ENCODE data around the gene NLN.
A peak's percentile ranks its signal among the peaks of the same experiment; 100 is the strongest.

The NLN gene

DNA sequence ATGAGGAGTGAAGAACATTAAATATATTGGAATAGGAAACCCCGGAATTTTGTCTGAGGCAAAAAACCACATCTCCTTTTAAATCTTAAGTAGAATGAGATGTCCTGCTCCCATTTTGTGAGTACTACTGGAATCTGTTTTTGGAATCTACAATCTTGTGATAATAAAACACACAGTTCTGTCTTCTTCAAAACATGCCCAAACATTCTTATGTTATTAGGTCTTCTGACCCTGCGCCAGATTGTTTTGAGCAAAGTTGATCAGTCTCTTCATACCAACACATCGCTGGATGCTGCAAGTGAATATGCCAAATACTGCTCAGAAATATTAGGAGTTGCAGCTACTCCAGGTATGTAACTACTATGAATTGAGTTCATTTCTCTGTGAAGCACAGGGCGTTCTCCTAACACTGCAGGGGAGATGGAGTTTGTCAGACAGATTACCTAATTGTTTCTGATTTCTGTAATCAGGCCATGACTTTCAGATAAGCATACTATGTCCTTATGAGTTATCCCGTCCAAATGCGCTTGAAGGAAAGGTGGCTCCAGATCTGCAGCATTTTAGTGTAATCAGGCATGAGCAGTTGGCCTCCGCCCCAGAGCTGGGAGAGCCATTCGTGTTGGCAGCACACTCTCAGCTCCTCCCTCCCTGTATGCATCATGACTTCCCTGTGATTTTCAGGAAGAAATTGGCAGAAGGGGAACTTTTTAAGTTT lies 88.0 kb downstream of the NLN start:
- DNase-seq (ENCODE audit: low spot score): no peak

DNA sequence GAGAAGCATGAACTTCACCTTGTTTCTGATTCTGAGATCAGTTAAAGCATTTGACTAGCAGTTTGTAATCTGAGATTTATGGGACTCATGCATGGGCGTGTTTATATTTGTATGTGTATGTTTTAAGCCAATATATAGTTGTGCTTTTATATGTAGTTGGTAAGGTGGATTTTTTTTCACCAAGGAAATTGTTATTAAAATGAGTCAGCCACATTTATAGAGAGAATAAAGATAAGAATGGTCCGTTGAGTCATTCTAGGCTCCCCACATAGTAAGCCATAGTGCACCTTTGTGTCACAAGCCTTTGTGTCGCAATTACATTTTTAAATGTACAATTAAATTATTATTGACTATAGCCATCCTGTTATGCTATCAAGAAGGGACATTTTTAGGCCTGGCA lies 89.0 kb downstream of the NLN start:
- no peak for DNase-seq (ENCODE audit: low spot score)

DNA sequence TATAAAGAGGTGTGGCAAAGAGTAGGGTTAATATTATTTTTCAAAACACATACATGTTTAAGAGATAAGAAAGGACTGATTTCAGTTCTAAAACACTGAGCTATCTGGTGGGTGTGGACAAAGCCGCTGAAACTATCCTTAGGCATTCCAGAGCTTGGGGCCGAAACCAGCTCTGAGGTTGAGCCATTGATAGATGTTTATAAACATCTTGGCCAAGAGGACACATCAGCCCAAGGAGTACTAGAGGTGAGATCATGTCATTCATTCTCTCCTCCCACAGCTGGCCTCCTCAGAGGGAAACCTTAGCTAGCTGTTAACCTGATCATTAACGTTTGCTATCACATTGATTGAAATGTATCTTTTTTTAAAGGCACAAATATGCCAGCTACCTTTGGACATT lies 89.9 kb downstream of the NLN start:
- DNase-seq (ENCODE audit: low spot score): no peak

DNA sequence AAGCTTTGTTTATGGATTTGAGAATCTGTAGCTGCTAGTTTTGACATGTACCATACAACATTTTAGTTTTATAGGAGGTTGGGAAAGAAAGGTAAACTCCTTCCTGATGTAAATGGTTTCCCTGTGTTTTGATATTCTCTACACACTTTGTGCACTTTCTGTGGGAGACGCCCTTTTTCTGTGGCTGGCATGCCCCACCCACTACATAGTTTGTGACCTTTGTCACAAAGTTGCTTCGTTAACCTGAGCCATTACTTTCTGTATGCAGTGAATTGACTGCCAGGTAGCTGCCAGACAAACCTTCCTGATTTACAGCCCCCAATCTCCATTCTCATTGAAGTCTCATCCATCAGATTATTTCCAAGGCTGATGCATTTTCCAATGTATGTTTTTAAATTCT lies 90.6 kb downstream of the NLN start:
- peak; percentile 15 for DNase-seq (ENCODE audit: low spot score)

DNA sequence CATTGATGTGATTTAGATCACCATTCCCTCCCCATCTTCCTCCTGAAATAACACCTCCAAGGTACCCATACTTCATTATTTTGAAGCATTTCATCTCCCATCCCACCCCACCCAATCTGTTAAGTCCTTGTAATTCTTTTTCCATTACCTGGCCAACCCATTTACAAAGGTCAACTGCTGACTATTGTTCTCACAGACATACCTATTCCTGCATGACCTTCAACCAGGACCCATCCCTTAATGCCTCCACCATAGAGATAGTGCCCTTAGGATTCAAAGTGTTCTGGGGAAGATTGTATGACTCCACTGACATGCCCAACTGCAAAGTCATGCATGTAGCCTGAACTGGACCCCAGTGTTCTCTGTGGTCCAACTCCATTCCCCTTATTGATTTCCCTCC lies 91.2 kb downstream of the NLN start:
- no peak for DNase-seq (ENCODE audit: low spot score)

DNA sequence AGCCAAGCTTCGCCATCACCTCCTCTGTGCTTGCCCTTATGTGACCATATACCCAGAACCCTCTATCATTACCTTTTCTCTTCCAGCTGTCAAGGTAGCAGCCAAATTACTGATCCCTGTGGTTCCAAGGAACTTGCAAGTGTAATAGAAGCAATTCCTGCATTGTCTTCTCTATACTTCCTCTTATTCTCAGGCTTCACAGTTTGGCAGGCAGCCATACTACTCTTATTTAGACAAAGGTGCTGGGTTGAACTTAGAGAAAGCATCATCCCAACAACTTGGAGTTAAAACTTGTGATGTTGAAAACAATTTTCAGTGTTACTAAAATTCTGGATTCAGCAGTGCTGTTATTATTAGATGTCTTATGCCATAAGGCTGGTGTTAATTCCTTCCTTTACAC lies 93.2 kb downstream of the NLN start:
- no peak for DNase-seq (ENCODE audit: low spot score)

DNA sequence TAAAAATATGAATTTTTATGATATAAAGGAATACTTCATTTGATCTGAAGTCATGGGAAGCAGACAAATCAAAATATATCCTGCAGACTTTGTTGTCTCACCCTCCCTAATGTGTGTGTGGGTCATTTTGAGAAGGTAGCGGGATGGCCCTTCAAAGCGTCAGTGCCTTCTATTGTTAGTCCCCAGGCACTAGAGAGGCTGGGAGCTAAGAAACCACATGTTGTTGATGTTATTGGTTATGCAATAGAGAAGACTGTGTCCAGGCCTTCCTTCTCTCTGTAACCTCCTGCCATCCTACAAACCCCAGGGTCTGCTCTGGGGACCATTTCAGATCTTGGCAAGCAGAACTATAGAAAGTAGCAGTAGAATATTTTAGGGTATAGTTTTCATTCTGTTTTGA lies 94.7 kb downstream of the NLN start:
- no peak for DNase-seq (ENCODE audit: low spot score)

DNA sequence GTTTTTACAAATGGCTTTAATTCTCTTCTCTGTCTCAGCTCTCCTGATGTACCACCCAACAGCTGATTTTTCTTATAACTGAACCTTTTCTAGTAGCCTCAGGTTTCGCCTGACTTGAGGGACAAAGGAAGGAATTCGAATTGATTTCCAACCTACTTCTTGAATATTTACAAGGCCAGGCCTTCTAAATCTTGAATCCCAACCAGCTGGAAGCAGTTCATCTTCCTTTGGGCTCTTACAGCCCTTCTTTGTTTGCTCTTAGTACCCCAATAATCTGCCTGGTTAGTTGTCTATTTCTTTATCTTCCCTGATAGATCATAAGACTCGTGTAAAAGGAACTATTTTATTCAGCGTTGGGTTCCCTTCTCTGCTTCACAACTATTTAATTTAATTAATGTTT lies 95.9 kb downstream of the NLN start:
- DNase-seq (ENCODE audit: low spot score): no peak

DNA sequence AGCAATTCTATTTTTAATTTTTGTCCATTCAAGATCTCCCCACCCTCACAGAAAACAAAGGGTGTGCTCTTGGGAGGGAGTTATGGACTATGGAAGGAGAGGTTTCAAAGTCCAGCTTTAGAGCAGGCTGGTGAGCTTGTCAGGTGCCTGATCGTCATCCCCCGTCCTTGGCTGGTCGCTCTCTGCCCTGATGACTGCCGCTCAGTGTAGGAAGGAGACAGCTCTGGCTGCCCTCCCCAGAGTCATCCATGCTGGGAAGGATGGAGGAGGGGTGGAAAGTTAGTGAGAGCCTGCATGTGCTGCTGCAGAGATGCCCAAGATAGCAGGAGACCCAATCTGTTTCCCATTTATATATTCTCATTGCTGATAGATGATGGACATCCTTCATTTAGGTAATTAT lies 96.6 kb downstream of the NLN start:
- peak; percentile 8 for DNase-seq (ENCODE audit: low spot score)

DNA sequence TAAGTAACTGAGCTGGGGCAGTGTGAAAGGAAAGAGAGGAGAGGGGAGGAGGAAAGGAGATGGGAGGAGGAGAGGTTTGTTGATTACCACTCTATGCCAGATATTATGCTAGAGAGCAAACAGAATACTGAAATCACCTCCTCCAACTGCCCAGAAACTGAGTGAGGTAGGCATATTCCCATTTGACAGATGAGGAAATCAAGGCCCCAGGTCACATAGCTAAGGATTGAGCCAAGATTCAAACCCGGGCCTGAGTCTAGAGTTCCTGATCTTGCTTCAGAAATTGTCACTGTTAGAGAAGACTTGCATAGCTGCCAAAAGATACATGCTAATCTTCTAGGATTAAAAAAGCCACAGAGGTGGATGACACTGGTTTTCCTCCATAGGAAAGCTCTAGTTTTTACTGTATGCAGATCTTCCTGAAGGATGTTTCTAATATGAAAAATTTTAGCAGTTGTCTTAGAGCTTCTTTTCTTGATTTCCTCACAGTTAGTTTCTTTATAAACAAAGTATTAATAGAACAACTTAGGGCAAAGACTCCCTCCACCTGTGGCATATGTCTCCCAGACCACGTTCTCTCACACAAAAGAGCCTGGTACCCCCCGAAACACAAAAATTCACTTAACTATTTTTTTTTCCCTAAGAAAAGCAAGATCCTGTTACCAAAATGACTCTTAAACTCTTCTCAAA lies 97.4 kb downstream of the NLN start:
- no peak for DNase-seq (ENCODE audit: low spot score)

DNA sequence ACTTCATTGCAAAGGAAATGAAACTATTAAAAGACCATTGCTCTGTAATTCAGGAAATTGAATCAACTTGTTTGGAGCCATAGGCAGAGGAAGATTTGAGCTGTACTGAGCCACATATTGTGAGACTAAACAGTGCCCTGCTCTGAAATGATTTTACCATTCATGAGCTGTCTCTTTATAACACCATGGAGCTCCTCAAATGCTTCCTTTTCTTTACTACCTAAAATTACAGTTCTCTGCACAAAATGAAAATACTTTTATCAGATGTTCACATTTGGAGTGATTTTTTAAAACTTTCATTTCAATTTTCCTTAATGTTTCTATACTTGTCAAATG lies 97.9 kb downstream of the NLN start:
- no peak for DNase-seq (ENCODE audit: low spot score)

DNA sequence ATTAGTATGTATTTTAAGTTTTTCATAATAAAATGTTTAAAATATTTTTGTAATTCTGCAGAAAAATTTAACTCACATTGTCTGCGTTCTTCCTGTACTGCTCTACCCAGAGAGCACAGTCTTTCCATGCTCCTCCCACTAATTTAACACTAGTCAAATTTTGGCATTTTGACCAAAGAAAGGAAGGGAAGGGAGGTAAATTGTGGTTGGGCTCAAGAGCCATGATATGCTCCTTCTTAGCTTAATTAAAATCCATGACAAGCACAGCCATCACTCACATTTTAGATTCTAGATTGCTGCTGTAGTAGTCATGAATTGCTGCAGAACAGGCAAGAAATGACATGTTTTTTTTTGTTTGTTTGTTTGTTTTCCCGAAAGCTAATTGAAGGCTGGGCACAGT lies 98.4 kb downstream of the NLN start:
- no peak for DNase-seq (ENCODE audit: low spot score)

DNA sequence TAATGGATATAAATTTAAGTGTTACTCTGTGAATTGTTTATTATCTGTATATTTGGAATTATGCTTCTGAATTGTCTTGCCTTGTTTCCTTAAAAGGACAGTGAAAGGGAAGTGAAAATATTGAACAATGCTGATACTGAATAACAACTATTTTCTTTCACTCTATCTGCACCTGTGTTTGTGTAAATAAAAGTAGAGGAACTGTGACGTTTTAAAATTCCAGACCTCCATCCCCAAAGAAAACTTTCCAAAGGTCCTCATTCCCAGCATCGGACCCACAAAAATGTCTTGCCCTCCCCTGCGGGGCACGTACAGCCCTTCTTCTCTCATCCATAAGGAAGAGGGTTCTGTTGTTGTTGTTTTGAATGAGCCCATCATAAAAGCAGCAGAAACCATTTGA lies 100.0 kb downstream of the NLN start:
- DNase-seq (ENCODE audit: low spot score): no peak

DNA sequence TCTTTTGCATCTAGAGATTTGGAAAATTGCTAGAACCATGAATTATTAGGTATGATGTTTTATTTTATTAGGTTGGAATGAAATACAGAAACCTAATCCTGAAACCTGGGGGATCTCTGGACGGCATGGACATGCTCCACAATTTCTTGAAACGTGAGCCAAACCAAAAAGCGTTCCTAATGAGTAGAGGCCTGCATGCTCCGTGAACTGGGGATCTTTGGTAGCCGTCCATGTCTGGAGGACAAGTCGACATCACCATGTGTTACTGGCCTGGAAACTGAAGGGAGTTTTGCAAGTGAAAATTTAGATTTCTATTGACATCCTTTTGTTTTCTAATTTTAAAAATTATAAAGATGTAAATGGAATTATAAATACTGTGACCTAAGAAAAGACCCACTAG lies 100.7 kb downstream of the NLN start:
- no peak for DNase-seq (ENCODE audit: low spot score)

DNA sequence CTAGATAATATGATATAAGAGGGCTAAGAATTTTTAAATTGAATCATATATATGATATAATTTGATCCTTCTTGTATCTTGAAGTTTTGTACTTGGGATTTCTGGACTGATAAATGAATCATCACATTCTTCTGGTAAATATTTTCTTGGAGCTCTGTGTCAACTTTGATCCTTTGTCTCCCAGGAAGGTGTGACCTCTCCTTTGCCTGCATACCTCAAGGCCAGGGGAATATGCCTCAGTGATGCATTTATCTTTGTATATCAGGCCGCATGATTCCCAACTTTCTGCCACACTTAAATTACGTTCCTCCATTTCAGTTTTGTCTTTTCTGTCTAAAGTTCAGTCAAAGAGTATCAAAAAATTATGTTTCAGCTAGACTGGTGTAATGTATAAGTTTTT lies 101.2 kb downstream of the NLN start:
- no peak for DNase-seq (ENCODE audit: low spot score)

DNA sequence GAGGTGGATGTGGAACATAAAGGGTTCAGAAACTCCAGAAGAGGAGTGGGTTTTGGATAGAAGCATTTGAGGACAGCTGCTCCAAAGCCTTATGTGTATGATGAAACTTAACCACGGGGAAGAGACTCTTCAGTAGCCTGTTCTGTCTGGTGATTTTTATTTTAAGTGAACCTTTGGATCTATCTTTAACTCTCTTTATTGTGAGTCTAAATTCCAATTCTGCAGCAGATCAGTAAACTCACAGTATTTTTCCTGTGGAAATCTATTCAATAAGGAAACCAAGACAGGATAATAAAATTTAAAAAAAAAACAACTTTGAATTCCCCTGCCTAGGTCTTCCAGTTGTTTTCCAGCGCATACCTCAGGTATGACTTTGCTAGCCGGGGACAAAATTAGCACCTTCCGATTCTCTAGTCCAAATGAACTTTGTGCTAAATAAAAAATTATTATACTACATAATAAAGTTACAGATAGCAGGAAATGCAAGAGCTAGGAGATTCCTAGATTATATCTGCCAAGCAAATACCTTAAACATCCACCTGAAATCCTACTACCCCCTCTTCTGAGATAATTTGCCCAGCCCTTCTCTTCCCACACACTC lies 101.9 kb downstream of the NLN start:
- no peak for DNase-seq (ENCODE audit: low spot score)

DNA sequence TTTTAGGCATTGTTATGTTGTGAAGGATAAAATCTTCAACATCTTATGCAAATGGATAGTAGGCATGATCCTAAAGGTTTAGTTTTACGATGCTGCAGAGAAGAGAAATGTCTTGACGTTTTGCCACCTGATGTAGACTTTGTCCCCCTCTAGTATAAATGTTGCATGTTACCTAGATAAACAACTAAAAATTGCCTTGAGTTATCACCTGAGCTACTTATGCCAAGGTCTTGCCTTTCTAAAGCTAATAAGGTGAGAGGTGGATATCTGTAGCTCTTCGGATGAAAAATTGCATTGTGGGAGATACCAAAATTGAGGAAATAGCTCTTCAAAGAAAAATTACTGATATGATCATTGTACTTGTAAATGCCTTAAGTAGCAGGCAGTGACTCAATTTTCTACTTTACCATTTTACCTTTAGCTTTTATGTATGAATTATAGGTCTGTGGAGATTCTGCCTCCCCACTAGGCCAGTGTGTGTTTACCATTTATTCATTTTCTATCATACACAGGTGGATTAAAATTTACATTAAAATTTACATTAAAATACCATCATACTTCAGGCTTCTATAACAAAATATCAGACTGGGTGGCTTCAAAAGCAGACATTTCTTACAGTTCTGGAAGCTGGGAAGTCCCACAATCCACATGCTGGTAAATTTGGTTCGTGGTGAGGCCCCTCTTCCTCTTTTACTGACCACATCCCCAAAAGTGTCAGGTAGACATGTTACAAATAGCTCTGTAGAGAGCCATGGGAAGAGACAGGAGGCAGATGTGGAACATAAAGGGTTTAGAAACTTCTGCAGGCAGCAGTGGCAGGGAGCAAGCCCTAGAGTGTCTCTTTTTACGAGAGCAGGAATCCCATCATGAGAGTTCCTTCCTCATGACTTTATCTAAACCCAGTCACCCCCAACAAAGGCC lies 103.7 kb downstream of the NLN start:
- DNase-seq (ENCODE audit: low spot score): no peak

DNA sequence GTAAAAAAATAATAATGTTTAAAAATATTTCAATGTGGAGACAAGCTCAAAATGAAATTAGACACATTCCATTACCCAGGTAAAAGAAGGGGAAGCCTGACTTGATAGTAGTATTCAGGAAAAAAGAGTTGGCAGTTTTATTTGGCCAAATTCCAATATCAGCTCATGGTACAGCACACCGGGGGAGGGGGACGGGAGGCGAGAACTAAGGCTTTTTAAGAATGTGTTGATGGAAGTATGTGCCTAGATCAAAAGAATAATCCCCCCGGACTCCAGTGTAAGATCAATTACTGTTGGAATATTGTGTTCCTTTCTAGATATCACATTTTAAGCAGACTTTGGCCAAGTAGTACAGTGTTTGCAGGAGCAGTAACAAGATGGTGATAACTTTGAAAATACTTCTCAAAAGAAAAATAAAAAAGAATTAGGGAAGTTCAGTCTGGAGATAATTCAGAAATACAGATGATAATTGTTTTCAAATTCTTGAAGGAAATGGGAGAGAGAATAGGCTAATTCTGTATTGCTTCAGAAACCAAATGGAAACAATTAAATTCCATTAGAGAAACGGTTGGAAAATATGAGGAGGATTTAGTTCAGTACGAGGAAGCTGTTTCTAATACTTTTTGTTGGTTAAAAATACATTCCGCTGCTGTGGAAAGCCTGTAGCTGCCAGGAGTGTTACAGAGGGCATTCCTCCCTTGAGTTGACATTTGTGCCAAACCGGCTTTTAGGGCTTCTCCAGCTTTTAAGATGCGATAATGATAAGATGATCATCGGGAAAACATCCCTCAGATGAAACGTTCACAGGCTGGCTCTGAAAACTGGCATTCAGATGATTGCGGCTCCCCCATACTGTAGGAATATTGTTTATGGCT lies 106.3 kb downstream of the NLN start:
- DNase-seq (ENCODE audit: low spot score): no peak

DNA sequence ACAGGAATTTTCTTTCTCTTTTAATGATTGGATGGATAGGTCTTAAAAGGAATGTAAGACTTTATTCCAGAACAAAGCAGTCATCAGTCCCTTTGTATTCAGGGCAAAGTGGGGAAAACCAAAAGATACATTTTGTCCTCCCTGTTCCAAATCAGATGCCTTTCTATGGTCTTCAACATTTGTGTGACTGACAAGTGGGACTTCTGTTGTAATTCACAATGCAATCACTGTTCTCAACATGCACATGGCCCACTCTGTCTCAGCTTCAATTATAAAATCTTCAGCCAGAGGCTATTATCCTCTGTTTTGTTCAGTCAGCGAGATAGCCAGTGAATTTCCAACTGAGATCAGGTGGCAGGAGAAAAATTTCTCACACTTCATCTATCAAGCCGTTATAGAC lies 108.9 kb downstream of the NLN start:
- DNase-seq (ENCODE audit: low spot score): no peak

DNA sequence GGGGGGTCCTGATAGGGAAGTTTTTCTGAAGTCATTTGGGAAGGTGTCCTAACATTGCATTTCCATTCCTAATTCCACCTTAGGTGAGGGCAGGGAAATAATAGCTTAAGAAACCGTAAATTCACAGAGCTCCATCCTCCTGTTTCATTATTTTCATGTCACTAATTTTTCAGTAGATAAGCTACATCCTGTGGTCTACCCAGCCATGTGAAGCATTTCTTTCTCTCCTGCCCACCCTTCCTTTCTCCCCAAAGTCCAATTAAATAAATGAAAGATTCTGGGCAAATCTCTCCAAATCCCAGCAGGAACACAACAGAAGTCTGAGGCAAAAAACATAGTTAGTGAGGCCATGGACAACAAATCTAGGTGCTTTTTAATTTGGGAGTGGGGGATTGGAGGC lies 109.3 kb downstream of the NLN start:
- no peak for DNase-seq (ENCODE audit: low spot score)

DNA sequence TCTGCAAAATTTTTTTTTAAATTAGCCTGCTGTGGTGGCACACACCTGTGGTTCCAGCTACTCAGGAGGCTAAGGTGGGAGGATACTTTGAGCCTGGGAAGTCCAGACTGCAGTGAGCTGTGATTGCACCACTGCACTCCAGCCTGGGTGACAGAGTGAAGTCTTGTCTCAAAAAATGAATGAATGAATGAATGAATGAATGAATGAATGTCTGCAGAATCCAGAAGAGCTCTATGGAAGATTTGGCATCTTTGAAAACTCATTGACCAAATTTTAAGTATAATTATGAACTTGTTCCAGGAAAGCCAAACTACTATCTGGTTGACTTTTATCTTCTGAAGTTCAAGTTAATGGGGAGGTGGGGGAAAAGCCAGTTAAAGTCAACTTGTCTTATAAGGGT lies 110.1 kb downstream of the NLN start:
- DNase-seq (ENCODE audit: low spot score): no peak
